SK-N-SH (cell line): ENCODE measurements around the gene SRGAP1.

Experiments used
- EP300 ChIP-seq, 2 experiments: IDR thresholded peaks; 2 replicates each; pipeline versions ENCODE4 v1.4.0 to v1.6.1; 2012; ENCODE audit warnings: borderline replicate concordance in 1 of 2, low read depth in 1 of 2, low read length in 1 of 2
- FOSL2 ChIP-seq: IDR thresholded peaks from 2 replicates; pipeline ENCODE4 v1.4.0; 2012; ENCODE audit warnings: low read depth, mild to moderate bottlenecking, moderate library complexity, borderline replicate concordance
- FOXM1 ChIP-seq: IDR thresholded peaks from 2 replicates; pipeline ENCODE4 v1.4.0; 2012; ENCODE audit warnings: low read depth, mild to moderate bottlenecking
- GABPA ChIP-seq: IDR thresholded peaks from 2 replicates; pipeline ENCODE4 v1.4.0; 2012; ENCODE audit warnings: low read depth, mild to moderate bottlenecking
- MEF2A ChIP-seq: IDR thresholded peaks from 2 replicates; pipeline ENCODE4 v1.4.0; 2012; ENCODE audit warnings: low read depth, borderline replicate concordance
- NRF1 ChIP-seq: IDR thresholded peaks from 2 replicates; pipeline ENCODE4 v1.6.1; 2012; ENCODE audit warnings: low read depth, mild to moderate bottlenecking, low read length
- RFX5 ChIP-seq: IDR thresholded peaks from 2 replicates; pipeline ENCODE4 v1.6.1; 2012; ENCODE audit warnings: mild to moderate bottlenecking, improper control_type of control experiment, low read length
- SMC3 ChIP-seq: IDR thresholded peaks from 2 replicates; pipeline ENCODE4 v1.6.1; 2012; ENCODE audit warnings: low read depth, low read length, improper control_type of control experiment
- TAF1 ChIP-seq: IDR thresholded peaks from 2 replicates; pipeline ENCODE4 v1.6.1; 2012; ENCODE audit warnings: low read depth, mild to moderate bottlenecking, low read length, moderate library complexity, borderline replicate concordance
- TCF12 ChIP-seq: IDR thresholded peaks from 2 replicates; pipeline ENCODE4 v1.4.0; 2012
- TF ChIP-seq, protein P1 (sequence below): IDR thresholded peaks from 2 replicates; pipeline ENCODE4 v1.6.1; 2012; ENCODE audit warnings: mild to moderate bottlenecking, low read depth, low read length, moderate library complexity
- TF ChIP-seq, protein P2 (sequence below): fragments of 200-600 bp; sonication (generic); IDR thresholded peaks from 2 replicates; pipeline ENCODE4 v1.6.1; 2017; ENCODE audit warnings: antibody characterized with exemption, mild to moderate bottlenecking, moderate library complexity
- TF ChIP-seq, protein P3 (sequence below): IDR thresholded peaks from 2 replicates; pipeline ENCODE4 v1.4.0; 2012; ENCODE audit warnings: low read depth

DNA sequence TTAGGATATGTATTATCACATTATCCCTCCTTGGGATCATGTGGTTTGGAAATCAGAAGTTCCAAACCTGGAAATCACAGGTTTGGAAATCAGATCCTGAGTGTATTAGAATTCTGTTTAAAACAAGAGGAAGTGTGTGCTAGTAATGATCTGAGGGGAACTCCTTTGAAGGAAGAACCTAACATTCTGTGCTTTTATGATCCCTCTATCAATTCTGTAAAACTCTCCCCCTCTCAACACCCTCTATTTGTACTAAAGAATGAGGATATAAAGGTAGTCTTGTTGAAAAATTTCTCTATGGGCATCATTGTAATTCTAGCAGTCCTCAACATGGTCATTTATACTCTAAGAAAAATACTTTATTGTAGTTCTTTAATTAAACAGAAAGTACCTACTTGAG, 97.4 kb downstream of the SRGAP1 start:
- TF ChIP-seq EP300 (IDR thresholded peaks at IDR 0.05; ENCODE audit: borderline replicate concordance in 1 of 2, low read depth in 1 of 2, low read length in 1 of 2) (no peak), FOXM1 (no peak), TCF12 (no peak), MEF2A (no peak), TAF1 (no peak), GABPA (no peak), NRF1 (no peak), SMC3 (no peak), RFX5 (no peak), FOSL2 (no peak)
- TF ChIP-seq, protein P1, sequence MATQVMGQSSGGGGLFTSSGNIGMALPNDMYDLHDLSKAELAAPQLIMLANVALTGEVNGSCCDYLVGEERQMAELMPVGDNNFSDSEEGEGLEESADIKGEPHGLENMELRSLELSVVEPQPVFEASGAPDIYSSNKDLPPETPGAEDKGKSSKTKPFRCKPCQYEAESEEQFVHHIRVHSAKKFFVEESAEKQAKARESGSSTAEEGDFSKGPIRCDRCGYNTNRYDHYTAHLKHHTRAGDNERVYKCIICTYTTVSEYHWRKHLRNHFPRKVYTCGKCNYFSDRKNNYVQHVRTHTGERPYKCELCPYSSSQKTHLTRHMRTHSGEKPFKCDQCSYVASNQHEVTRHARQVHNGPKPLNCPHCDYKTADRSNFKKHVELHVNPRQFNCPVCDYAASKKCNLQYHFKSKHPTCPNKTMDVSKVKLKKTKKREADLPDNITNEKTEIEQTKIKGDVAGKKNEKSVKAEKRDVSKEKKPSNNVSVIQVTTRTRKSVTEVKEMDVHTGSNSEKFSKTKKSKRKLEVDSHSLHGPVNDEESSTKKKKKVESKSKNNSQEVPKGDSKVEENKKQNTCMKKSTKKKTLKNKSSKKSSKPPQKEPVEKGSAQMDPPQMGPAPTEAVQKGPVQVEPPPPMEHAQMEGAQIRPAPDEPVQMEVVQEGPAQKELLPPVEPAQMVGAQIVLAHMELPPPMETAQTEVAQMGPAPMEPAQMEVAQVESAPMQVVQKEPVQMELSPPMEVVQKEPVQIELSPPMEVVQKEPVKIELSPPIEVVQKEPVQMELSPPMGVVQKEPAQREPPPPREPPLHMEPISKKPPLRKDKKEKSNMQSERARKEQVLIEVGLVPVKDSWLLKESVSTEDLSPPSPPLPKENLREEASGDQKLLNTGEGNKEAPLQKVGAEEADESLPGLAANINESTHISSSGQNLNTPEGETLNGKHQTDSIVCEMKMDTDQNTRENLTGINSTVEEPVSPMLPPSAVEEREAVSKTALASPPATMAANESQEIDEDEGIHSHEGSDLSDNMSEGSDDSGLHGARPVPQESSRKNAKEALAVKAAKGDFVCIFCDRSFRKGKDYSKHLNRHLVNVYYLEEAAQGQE: no peak
- TF ChIP-seq, protein P2, sequence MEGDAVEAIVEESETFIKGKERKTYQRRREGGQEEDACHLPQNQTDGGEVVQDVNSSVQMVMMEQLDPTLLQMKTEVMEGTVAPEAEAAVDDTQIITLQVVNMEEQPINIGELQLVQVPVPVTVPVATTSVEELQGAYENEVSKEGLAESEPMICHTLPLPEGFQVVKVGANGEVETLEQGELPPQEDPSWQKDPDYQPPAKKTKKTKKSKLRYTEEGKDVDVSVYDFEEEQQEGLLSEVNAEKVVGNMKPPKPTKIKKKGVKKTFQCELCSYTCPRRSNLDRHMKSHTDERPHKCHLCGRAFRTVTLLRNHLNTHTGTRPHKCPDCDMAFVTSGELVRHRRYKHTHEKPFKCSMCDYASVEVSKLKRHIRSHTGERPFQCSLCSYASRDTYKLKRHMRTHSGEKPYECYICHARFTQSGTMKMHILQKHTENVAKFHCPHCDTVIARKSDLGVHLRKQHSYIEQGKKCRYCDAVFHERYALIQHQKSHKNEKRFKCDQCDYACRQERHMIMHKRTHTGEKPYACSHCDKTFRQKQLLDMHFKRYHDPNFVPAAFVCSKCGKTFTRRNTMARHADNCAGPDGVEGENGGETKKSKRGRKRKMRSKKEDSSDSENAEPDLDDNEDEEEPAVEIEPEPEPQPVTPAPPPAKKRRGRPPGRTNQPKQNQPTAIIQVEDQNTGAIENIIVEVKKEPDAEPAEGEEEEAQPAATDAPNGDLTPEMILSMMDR: no peak
- TF ChIP-seq, protein P3, sequence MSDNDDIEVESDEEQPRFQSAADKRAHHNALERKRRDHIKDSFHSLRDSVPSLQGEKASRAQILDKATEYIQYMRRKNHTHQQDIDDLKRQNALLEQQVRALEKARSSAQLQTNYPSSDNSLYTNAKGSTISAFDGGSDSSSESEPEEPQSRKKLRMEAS: no peak
